ENCODE measurements around the gene MMADHC. TPM values are rescaled to one million over a fixed set of nuclear protein-coding genes. Genes with fewer than 3 reads are reported as not detected.
"Not testable (repeated sequence)": the region's sequence is repeated elsewhere in the genome, so short reads cannot be mapped to it uniquely, and the experiment has no call there.

Gene MMADHC
- total and polyA plus RNA-seq, 2 experiments from 2014 or later: 156 to 195 TPM

GRCh38 chr2:149566652-149567051 is 20.9 kb downstream of the MMADHC start:
- in situ Hi-C loops (cut with MboI): loop anchor here (25.0 kb wide), 2 partner anchors 229 to 929 kb away; partner anchors contain the start of genes EPC2 and LYPD6
- 53 to 58% methylated on average over 2 of the region's 2 CpGs for WGBS, 2 experiments (ENCODE audit: low coverage in 1 of 2, low lambda C conversion rate in 2 of 2, missing lambda C conversion rate in 2 of 2)
- Histone ChIP-seq H3K9me3 (ENCODE audit: low read depth) (no peaks in the 10 kb centered on the region), H3K27ac (no peak overlapping the region), H3K36me3 (ENCODE audit: low read depth) (peaks cover 43% of the 10 kb centered on the region), H3K27me3 (replicated peaks; ENCODE audit: insufficient read depth) (no peaks in the 10 kb centered on the region), H3F3A (ENCODE audit: insufficient read depth) (peaks cover 62% of the 10 kb centered on the region), H3K79me2 (ENCODE audit: insufficient read depth) (0 out of 2 replicates have a peak, but pooled peaks cover 4% of the 10 kb centered on the region), H2AFZ (no peak overlapping the region), H3K4me3 (no peak overlapping the region), H3K9ac (no peak overlapping the region), H4K20me1 (ENCODE audit: insufficient read depth) (no peaks in the 10 kb centered on the region), H3K4me1 (ENCODE audit: insufficient read depth) (peaks cover 15% of the 10 kb centered on the region), H3K4me2 (ENCODE audit: unreplicated experiment) (no peak overlapping the region), H3K9me2 (ENCODE audit: insufficient read depth) (no peaks in the 10 kb centered on the region)
- TF ChIP-seq EZH2 (IDR thresholded peaks at IDR 0.05; ENCODE audit: insufficient read depth, poor library complexity, severe bottlenecking) (no peak), EZH2phosphoT487 (IDR thresholded peaks at IDR 0.05; ENCODE audit: insufficient read depth, low read depth) (no peak)
- DNase-seq: peak; percentile 26

GRCh38 chr2:149565625-149566024 is 21.9 kb downstream of the MMADHC start:
- Histone ChIP-seq H3K4me1 (ENCODE audit: insufficient read depth) (peaks cover 17% of the 10 kb centered on the region), H3K36me3 (ENCODE audit: low read depth) (peaks cover 36% of the 10 kb centered on the region), H3F3A (ENCODE audit: insufficient read depth) (peaks cover 63% of the 10 kb centered on the region)
- not testable (repeated sequence) for H3K4me2 ChIP-seq (ENCODE audit: unreplicated experiment); DNase-seq; H3K27me3 ChIP-seq (replicated peaks; ENCODE audit: insufficient read depth); H2AFZ ChIP-seq; H3K9ac ChIP-seq; H3K9me3 ChIP-seq (ENCODE audit: low read depth); H3K9me2 ChIP-seq (ENCODE audit: insufficient read depth); H4K20me1 ChIP-seq (ENCODE audit: insufficient read depth); H3K27ac ChIP-seq; H3K79me2 ChIP-seq (ENCODE audit: insufficient read depth); H3K4me3 ChIP-seq
- in situ Hi-C loops (cut with MboI): loop anchor here (25.0 kb wide), 2 partner anchors 228 to 928 kb away; partner anchors contain the start of genes EPC2 and LYPD6
- WGBS, 2 experiments (ENCODE audit: low coverage in 1 of 2, low lambda C conversion rate in 2 of 2, missing lambda C conversion rate in 2 of 2): 92 to 95% methylated on average over 9 of the region's 9 CpGs

DNA sequence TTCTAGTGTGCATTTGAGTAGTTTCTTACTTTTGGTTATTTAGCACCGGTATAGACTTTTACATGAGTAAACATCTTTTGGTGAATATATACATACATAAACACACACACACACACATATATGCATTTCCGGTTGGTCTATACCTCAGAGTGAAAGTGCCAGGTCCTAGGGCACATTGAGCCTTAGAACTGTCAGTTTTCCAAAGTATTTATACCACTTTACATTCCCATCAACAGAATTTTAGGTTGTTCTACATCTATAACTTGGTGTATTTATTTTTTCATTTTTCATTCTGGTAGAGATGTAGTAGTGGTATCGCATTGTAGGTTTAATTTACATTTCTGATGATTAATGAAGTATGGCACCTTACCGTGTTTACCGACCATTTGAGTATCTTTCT is 22.6 kb downstream of the MMADHC start:
- Histone ChIP-seq H3K4me1 (ENCODE audit: insufficient read depth) (peaks cover 17% of the 10 kb centered on the region), H3K9ac (no peak overlapping the region), H3K36me3 (ENCODE audit: low read depth) (peaks cover 30% of the 10 kb centered on the region), H3K27me3 (replicated peaks; ENCODE audit: insufficient read depth) (no peaks in the 10 kb centered on the region), H4K20me1 (ENCODE audit: insufficient read depth) (no peaks in the 10 kb centered on the region), H3K4me3 (no peak overlapping the region), H3K4me2 (ENCODE audit: unreplicated experiment) (no peak overlapping the region), H3K79me2 (ENCODE audit: insufficient read depth) (no peaks in the 10 kb centered on the region), H3K9me3 (ENCODE audit: low read depth) (no peaks in the 10 kb centered on the region), H3F3A (ENCODE audit: insufficient read depth) (peaks cover 63% of the 10 kb centered on the region), H3K9me2 (ENCODE audit: insufficient read depth) (no peaks in the 10 kb centered on the region), H2AFZ (no peak overlapping the region), H3K27ac (no peak overlapping the region)
- TF ChIP-seq EZH2 (IDR thresholded peaks at IDR 0.05; ENCODE audit: insufficient read depth, poor library complexity, severe bottlenecking): no peak
- TF ChIP-seq EZH2phosphoT487 (IDR thresholded peaks at IDR 0.05; ENCODE audit: insufficient read depth, low read depth): no peak
- in situ Hi-C loops (cut with MboI): loop anchor here (5.0 to 25.0 kb wide), 3 partner anchors 228 to 928 kb away; partner anchors contain the start of genes EPC2 and LYPD6
- WGBS, 2 experiments (ENCODE audit: low coverage in 1 of 2, low lambda C conversion rate in 2 of 2, missing lambda C conversion rate in 2 of 2): 87 to 91% methylated on average over 5 of the region's 5 CpGs
- no peak for DNase-seq

DNA sequence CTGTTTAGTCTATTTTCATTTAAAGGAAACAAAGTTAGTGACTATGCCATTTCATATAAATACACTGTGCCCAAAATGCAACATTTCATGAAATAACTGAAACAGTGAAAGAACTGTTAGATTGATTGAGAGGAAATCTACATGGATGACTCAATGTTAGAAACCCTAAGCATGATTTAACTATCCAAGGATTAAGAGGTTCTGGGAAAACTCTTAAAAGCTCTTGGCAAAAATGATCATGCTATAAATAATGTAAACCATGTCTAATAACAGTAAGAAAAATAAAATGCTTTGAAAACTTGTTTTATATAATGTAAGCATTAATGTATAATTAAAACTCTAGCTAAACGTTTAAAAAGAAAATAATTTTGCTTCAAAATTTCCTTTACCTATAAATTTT is 23.5 kb downstream of the MMADHC start:
- H3K4me1 ChIP-seq (ENCODE audit: insufficient read depth): peaks cover 17% of the 10 kb centered on the region

More for the DNA sequence above, 23.5 kb downstream of the MMADHC start:
- H3F3A ChIP-seq (ENCODE audit: insufficient read depth): peaks cover 61% of the 10 kb centered on the region
- in situ Hi-C loops (cut with MboI): loop anchor here (5.0 to 25.0 kb wide), 3 partner anchors 227 to 927 kb away; partner anchors contain the start of genes EPC2 and LYPD6
- no peak overlapping the region for H3K4me2 ChIP-seq (ENCODE audit: unreplicated experiment)
- 0 to 2% methylated on average over 1 of the region's 1 CpG for WGBS, 2 experiments (ENCODE audit: low coverage in 1 of 2, low lambda C conversion rate in 2 of 2, missing lambda C conversion rate in 2 of 2)
- TF ChIP-seq EZH2 (IDR thresholded peaks at IDR 0.05; ENCODE audit: insufficient read depth, poor library complexity, severe bottlenecking): no peak
- no peak for TF ChIP-seq EZH2phosphoT487 (IDR thresholded peaks at IDR 0.05; ENCODE audit: insufficient read depth, low read depth)
- no peaks in the 10 kb centered on the region for H3K79me2 ChIP-seq (ENCODE audit: insufficient read depth)
- no peaks in the 10 kb centered on the region for H3K27me3 ChIP-seq (replicated peaks; ENCODE audit: insufficient read depth)
- H3K9me3 ChIP-seq (ENCODE audit: low read depth): no peaks in the 10 kb centered on the region
- no peak for DNase-seq
- H3K9me2 ChIP-seq (ENCODE audit: insufficient read depth): no peaks in the 10 kb centered on the region
- no peak overlapping the region for H3K9ac ChIP-seq
- no peak overlapping the region for H3K27ac ChIP-seq
- H2AFZ ChIP-seq: no peak overlapping the region
- peaks cover 21% of the 10 kb centered on the region; the same call in 1 of the 2 replicates for H3K36me3 ChIP-seq (ENCODE audit: low read depth)
- H4K20me1 ChIP-seq (ENCODE audit: insufficient read depth): no peaks in the 10 kb centered on the region
- H3K4me3 ChIP-seq: no peak overlapping the region

Data from GM23248 (cell line).